H4 (cell line): ENCODE data around the gene USH2A. TPM values are rescaled to one million over a fixed set of nuclear protein-coding genes. Genes with fewer than 3 reads are reported as not detected.
A peak's percentile ranks its signal among the peaks of the same experiment; 100 is the strongest.

Experiments
- DNase-seq: peaks from one replicate; pipeline ENCODE4 v3.0.0-alpha.2; 2015; ENCODE audit warnings: low spot score
- total RNA-seq: library from RNA; depleted of rRNA; stranded (reverse); fragments of >200 nt; shearing (Covaris generic); gene quantifications from 2 replicates; pipeline ENCODE4 v1.2.3, GENCODE V29; 2014

The USH2A gene
- total RNA-seq, 1 experiment from 2014 or later = 0.04 TPM

DNA sequence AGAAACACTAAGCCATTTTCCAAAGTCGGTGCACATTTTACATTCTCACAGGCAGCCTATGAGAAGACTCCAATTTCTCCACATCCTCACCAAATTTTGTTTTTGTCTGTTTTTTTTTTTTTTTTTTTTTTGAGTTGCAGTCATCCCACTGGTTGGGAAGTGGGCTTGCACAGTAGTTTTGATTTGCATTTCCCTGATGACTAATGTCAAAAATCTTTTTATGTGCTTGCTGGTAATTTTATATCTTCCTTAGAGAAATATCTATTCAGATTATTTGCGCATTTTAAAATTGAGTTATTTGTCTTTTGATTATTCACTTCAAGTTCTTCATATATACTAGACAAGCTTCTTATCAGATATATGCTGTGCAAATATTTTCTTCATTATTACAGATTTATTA, 141.5 kb downstream of the USH2A start:
- DNase-seq = no peak

DNA sequence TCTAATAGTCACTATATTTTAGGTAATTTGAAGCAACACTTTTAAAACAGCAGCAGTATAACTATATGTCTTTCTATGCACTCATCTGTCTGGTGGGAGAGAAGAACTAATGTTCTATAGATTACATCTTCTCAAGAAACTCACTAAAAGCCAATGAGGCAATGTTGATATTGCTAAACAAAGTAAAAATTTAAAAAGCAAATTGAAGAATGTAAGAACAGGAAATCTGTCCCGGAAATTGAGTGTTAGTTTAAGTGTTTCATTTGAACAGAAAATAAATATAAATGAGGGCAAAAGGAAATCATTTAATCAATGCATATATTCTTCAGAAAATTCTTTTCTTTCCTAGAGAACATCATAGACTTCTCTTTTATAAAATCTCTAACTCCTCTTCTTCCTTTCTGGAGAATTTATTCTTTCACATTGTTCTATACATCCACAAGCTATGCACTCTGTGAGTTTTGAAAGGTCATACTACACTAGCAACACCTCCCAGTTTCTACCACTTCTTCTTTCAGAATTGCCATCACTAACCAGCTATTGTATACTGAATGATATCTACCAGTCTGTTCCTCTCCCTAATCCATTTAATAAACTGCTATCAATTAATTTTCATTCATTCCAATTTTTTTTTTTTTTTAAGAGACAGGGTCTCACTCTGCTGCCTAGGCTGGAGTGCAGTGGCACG, 153.0 kb downstream of the USH2A start:
- no peak for DNase-seq

DNA sequence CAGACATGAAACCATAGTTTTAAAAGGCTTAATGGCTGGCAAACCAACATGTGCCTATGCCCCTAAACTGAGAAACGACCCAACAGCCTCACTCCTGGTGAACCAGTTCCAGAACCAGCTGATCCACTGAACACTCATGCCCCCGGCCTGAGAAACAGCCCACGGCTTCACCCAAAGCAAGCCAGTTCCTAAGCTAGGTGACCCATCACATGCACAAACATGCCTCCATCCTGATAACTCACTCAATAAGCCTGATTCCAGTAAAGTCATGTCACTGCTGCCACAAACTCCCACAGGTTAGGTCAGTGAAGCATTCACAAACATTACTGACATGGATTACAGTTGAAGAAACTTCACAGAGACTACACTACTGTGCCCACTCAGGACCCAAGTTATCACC, 161.6 kb downstream of the USH2A start:
- DNase-seq = no peak

DNA sequence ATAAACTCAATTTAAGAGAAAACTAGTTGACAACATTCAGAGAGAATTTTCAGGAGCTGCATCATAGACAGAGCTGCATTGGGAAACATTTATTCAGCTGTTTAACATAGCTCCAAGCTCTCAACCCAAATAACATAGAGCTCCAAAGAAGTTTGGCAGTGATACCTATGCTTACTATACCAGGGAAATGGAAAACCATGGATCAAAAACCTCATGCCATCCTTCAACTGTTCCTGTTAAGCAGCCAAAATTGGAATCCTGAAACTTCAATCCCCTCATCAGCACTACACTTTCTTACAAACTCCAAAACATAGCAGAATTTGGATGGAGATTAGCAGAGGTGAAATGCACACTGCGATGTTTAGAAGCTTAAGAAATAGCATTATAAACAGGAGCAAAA, 164.4 kb downstream of the USH2A start:
- no peak for DNase-seq

DNA sequence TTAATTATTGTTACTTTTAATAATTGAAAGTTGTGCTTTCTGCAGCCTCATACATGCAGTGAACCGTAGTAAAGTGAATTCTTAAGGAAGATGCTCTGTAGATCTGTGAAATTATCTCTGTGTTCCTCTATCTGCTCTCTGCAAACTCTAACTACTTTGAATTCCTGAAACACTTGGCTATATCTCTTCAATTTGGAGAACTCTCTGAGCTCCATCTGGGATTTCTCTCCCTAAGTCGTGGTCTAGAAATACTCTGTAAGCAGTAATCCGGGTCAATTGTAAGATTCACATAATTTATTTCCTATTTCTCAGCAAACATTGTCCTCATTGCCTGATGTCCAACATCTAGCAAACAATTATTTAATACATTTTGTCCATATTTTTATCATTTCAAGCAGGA, 164.9 kb downstream of the USH2A start:
- DNase-seq = no peak

DNA sequence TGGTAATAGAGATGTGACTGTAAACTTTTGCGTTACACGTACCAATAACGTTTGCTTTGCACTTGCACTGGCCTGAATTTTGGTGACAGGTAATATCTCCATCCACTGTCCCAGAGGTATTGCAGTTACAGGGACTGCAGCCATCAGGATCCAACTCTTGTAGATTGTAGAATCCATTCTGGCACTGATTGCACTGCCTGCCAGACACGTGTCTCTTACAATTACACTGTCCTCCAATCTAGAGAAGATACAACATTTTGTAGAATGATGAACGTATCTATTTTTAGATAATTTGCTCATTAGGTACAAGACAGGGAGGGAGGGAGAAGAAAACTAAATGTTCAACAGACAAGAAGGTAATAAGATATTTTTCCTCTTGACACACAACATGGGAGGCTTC, 172.4 kb downstream of the USH2A start:
- DNase-seq = no peak

- no peak for DNase-seq
These were observed 174.6 kb downstream of the USH2A start for GRCh38 chr1:216248628-216249027.

DNA sequence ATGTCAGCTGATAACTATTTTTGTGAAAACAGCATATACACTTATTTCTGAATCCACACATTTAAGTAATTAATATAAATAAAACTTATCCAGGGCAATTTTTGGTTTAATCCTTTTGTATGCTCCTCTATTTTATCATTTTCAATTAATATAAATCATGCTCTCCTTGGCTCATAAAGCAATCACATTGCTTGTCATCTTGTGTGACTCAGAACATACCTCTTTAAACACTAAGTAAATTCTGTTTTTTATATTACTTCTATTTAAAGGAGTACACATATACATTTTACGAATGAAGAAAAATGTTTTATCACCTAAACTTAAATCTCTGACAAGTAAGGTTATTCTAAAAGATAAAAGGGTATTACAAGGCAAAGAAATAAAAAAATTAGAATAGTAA, 175.3 kb downstream of the USH2A start:
- no peak for DNase-seq

DNA sequence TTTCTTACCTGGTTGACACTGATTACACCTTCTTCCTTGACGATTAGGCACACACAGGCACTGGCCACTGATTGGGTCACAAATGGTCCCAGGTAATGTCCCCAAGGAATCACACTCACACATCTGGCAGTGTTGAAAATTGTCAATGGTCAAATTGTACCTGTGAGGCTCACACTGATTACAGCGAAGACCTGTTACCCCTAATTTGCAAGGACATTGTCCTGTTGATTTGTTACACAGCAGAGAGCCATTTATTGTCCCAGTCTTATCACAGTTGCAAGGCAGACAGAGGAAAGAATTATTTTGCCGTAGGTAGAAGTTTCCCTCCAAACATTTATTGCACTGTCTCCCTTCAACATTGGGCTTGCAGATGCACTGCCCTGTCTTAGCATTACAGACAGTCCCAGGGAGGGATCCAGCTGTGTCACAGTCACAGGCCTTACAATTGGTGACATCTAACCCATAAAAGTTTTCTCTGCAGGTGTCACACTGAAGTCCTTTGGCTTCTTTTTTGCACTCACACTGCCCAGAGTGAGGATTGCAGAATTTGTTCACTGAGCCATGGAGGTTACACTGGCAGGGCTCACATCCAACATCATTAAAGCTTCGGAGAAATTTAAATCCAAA, 176.6 kb downstream of the USH2A start:
- DNase-seq = no peak

GRCh38 chr1:216238844-216239243, 184.4 kb downstream of the USH2A start:
- DNase-seq = no peak

DNA sequence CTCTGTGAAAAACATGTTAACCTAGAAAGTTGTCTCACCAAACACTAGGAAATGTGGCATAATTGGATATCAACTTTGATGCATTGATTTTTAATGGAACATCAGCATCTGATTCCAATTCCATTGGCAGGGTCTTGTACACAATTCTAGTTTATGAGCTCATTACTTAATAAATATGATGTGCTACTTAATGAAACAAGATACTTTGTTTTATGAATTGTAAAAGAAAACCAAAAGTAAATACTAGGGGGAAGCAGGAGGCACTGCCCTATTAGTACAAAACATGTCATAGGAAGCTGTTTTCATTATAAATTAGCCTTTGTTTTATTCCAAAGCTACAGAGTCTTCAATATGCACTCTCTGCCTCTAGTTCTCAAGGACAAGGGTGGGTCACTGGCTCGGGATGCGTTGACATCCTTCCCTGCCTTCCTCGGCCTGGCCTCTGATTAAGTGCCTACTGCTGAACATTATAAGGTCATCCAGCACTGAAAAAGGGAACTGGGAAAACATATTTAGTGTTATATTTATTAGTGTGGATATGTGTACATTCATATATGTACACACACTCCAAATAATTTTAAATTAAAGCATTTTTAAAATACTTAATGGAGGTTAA, 185.2 kb downstream of the USH2A start:
- DNase-seq = no peak

GRCh38 chr1:216224233-216224632, 199.0 kb downstream of the USH2A start:
- DNase-seq = no peak

GRCh38 chr1:216223486-216223885, 199.8 kb downstream of the USH2A start:
- peak; percentile 15 for DNase-seq

DNA sequence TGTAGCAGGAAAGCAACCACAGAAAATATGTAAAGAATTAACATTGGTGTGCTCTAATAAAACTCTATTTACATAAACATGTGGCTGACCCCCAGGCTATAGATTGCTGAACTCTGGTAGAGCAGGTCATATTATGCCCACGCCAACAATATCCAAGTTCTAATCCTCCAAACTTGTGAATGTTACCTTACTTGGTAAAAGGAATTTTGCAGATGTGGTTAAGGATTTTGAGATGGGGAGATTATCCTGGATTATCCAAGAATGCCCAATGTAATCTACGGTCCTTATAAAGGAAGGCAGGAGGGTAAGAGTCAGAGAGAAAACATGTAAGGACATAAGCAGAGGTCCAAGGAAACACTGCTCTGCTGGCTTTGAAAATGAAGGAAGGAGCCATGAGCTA, 201.0 kb downstream of the USH2A start:
- DNase-seq = peak; percentile 51

- DNase-seq = peak; percentile 77
These were observed 202.0 kb downstream of the USH2A start for GRCh38 chr1:216221260-216221700.

- DNase-seq = no peak
These were observed 206.9 kb downstream of the USH2A start for GRCh38 chr1:216216305-216216704.

- no peak for DNase-seq
These were observed 208.1 kb downstream of the USH2A start for GRCh38 chr1:216215169-216215568.

- DNase-seq = no peak
These were observed 210.4 kb downstream of the USH2A start for GRCh38 chr1:216212826-216213225.

DNA sequence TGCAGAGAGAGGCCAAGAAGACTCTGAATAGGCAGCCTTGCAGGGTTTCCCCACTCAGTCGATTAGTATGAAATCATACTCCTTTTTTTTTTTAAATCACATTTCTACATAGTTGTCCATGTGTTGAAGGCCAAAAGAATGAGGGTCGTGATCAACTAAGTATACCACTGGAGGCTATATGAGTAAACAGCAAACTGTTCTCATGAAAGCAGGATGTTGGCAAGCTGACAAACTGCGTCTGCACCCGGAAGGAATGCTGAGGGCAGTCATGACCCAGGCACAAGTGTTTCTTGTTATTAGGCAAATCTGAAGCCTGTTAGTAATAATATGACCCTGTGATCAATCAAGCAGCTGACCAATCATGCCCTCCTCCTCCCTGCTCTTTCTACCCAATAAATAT, 213.2 kb downstream of the USH2A start:
- peak; percentile 10 for DNase-seq

- no peak for DNase-seq
These were observed 214.1 kb downstream of the USH2A start for GRCh38 chr1:216209125-216209524.

GRCh38 chr1:216207154-216207553, 216.1 kb downstream of the USH2A start:
- DNase-seq = no peak

DNA sequence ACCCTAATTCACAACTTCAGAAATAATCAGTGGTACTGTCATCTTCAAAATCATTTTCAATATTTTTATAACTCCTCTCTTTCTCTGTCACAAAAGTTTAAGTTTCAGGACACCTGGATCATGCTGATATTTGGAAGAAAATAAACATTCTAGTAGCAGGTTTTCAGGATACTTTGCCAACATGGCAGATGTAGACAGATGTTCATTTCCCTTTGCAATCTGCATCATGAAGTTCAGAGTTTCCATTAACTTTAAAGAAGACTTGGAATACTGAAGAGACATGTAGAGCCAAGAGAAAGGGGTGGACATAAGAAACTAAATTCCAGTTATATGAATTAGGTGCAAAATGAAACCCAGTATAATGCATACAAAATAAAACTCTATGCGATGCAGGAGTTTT, 218.1 kb downstream of the USH2A start:
- no peak for DNase-seq

GRCh38 chr1:216201946-216202345, 221.3 kb downstream of the USH2A start:
- DNase-seq = no peak
